Measurements from ENCODE around the gene INSM1.

The INSM1 gene

DNA sequence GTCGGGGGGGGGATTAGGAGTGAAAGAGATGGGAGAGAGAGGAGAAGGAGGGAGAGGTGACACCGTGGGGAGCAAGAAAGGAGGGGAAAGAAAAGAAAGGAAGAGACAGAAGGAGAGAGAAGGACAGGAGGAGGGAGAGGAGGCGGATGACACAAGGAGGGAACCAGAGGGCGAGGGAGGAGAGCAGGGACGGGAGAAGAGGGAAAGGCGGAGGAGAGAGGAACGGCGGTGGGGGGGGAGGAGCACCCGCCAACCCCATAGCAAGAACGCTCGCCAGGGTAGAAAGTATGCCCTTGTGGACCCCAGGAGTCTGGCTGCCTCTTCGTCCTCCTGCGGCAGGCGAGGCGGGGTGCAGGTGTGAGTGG, 4.5 kb upstream of the INSM1 start:
- DNase-seq, result no peak

DNA sequence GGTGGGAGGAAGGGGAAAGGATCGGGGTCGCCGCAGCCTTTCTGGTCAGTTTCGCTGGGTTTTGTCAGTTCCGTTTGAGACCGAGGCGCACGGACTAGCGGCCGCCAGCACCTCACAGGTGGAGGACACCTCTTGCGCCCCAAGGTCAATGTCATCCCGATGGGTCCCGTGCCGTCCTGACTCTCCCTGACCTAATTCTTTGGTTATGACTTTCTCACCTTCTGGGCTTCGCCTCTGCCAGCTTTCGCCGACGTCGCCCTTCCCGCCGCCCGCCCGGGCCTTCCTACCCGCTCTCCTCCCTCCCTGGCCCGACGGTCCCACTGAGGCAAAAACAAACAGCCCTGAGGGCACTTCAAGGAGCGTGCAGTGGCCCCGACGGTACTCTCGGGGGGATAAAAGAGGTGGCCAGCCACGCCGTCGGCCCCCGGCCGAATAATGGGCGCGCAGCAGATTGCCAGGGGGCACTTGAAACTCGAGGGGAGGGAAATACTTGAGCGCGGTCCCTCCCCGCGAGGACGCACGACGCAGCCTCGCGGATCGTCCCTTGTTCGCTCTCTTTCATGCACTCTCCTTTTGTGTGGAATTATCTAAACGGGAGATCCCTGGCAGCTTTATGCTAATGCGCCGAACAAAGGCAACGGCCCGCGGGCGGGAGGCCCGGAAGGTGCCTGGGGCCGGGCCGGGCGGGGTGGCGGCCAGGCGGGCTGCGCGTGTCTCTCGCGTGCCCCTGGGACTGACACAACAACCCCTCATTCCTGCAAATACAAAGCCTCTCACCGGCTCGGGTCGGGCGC, 3.9 kb upstream of the INSM1 start:
- DNase-seq, result no peak

DNA sequence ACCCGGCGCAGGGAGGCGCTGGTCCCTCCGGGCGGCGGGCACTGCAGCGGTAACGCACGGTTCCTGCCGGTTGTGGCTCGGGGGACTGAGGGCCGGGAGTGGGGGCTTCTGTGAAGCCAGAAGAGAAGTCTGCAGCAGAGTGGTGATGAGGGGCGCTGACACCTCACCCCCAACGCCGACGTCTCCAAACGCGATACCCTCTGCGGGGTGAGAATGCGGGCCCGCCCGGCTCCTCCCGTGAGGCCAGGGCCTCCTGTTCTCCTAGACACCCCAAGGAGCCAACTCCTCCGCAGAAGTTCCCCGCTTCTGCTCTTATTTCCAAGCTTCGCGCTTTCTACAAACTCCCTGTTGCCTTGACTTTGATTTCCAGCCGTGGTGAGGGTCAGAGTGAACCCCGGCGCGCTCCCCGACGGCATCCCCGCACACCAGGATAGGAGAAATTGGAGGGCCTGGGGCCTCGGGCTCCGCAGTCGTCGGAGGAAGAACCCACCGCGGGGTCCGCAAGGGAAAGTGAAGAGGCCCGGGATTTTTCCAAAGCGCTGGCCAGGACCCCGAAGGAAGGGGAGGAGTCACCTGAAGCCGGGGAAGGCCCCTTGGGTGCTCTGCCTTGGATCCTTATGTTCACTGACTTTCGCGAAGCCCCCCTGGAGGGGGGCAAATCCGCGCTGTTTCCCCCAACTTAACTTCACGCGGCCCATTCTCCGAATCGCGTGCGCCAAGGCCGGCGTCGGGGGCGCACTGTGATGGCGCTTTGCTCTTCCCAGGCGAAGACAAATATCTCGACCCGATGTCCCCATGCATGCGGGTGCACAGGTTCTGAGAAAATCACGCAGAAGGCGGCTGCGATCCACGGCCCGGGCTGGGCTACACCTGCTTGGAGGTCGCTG, 3.1 kb upstream of the INSM1 start:
- DNase-seq, result no peak

DNA sequence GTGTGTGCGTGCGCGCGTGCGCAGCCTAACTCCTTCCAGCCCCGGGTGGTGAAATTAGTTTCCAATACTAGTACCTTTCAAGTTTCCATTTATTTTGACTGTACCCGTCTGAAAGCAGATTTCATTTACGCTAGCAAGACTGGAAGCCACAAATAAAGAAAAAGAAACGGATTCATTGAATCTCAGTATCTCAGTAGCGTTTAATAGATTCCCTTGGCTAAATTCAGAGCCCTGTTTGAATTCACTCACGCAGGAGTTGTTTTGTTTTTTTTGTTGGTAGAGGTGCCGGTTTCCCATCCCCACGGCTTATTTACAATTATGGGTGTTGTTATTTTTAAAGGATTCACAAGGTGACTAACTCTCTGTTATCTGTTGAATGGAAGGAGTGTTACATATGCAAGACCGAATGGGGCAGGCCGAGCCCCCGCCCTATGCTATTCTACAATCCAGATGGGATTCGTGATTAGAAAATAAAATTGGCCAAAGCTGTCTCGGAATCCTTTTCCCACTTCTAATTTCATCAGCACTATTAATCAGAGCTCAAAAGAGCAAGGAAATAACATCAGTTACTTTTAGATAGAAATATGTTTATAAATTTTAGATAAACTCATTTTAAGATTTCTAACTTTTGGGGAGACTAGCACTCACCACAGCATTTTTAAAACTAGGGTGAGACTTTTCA, 2.3 kb upstream of the INSM1 start:
- DNase-seq, result no peak

DNA sequence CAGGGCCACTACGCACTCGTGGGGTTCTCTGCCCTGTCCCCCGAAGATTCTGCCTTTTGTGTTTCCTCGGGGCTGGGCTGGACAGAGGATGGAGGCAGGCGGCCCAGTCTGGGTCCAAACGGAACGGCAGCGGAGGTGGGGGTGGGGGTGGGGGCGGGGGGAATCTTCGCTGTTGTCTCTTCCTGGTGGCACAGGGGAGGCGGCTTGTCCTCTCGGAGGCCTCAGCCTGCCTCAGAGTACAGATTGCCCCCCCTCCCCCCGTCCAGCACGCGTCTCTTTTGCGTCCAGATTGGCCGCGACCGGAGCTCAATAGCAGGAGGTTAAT, 1.4 kb upstream of the INSM1 start:
- DNase-seq, result no peak

DNA sequence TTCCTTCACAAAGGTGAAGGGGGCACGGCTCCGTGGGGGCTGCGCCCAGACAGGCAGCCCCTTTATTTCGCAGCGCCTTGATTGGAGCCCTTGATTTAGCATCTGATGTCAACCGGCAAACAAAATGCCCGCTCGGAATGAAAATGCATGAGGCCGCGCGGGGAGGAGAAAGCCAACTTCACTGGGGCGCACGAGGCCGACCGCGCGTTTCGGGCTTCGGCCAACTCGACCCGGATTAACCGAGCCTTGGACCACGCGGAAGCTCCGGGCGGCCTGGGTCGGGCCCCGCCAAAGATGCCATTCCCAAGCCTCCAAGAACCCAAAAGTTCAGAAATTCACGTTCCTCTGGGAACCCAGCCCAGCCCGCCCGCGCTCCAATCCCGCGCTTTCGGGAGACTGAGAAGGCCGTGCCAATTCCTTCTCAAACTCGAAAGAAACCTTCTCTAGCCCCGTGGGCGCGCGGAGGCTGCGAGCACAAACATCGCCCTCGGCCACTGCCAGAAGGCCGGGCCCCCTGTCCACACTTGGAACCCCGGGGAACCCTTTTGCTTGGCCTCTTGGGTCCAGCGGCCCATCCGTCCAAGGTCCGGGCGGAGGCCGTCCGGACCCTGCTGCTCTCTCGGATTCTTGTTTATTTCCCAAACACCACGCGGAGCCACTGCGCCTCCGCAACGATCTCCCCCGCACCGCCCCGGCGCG, 879 bp upstream of the INSM1 start:
- DNase-seq, result no peak

DNA sequence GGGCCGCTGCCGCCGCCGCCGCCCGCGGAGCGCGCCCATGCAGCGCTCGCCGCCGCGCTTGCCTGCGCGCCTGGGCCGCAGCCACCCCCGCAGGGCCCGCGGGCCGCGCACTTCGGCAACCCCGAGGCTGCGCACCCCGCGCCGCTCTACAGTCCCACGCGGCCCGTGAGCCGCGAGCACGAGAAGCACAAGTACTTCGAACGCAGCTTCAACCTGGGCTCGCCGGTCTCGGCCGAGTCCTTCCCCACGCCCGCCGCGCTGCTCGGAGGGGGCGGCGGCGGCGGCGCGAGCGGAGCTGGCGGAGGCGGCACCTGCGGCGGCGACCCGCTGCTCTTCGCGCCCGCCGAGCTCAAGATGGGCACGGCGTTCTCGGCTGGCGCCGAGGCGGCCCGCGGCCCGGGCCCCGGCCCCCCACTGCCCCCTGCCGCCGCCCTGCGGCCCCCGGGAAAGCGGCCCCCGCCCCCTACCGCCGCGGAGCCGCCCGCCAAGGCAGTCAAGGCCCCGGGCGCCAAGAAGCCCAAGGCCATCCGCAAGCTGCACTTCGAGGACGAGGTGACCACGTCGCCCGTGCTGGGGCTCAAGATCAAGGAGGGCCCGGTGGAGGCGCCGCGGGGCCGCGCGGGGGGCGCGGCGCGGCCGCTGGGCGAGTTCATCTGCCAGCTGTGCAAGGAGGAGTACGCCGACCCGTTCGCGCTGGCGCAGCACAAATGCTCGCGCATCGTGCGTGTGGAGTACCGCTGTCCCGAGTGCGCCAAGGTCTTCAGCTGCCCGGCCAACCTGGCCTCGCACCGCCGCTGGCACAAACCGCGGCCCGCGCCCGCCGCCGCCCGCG, 730 bp downstream of the INSM1 start:
- no peak for DNase-seq

DNA sequence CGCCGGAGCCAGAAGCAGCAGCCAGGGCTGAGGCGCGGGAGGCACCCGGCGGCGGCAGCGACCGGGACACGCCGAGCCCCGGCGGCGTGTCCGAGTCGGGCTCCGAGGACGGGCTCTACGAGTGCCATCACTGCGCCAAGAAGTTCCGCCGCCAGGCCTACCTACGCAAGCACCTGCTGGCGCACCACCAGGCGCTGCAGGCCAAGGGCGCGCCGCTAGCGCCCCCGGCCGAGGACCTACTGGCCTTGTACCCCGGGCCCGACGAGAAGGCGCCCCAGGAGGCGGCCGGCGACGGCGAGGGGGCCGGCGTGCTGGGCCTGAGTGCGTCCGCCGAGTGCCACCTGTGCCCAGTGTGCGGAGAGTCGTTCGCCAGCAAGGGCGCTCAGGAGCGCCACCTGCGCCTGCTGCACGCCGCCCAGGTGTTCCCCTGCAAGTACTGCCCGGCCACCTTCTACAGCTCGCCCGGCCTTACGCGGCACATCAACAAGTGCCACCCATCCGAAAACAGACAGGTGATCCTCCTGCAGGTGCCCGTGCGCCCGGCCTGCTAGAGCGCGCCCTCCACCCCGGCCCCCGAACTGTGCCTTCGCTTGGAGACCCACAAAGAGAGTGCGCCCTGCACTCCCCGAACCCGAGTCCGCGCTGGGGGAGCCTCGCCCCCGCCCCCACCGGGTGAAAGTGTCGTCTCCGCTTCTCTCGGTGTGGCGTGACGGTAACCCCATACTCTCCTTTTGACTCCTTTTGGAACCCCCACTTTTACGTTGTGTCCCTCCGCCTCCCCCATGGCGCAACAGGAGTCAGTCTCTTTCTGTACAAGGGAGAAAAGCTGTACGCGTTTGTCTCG, 1.6 kb downstream of the INSM1 start:
- DNase-seq, result no peak

- no peak for DNase-seq
These were observed 2.2 kb downstream of the INSM1 start for GRCh38 chr20:20370094-20370575.

- no peak for DNase-seq
These were observed 3.2 kb downstream of the INSM1 start for GRCh38 chr20:20371083-20371482.

GRCh38 chr20:20371681-20372080, 3.8 kb downstream of the INSM1 start:
- no peak for DNase-seq

- peak; percentile 51 for DNase-seq
These were observed 5.2 kb downstream of the INSM1 start for GRCh38 chr20:20373091-20373571.

DNA sequence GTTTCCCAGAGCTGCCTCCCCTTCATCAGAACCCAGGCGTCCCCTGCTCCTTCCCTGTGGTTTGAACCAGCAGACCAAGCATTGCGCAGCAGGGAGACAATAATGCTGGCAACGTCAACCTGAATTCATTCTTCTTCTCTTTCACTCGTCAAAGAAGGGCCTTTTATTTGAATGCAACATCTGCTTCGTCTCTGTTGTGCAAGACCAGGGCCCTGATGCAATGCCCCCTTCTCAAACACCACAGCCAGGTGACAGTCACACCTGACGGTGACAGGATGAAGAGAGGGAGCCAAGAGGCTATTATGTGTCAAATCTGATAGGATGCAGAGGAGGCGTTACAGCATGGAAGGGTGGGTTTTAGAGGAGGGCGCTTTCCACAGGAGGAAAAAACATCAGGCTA, 8.0 kb downstream of the INSM1 start:
- DNase-seq, result no peak

DNA sequence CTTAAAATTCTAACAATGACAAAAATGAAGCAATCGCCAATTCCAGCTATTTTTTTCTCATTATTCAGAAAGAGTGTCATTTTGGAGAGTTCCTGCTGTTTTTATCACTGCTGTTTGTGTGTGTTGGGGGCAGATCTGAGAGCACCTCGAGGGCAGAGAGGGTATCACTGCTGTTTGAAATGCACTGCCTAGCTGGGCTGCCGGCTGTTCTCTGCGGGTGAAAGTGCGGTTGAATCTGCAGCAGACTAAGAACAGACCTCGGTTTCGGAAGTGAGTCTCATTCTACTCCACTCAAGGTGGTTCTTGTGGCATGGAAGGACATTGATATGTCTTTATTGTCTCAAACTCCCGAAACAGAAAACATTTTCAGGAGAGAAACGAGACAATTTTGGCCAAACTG, 18.3 kb downstream of the INSM1 start:
- no peak for DNase-seq

GRCh38 chr20:20390393-20390792, 22.5 kb downstream of the INSM1 start:
- no peak for DNase-seq

- DNase-seq, result no peak
These were observed 23.2 kb downstream of the INSM1 start for GRCh38 chr20:20391115-20391514.

DNA sequence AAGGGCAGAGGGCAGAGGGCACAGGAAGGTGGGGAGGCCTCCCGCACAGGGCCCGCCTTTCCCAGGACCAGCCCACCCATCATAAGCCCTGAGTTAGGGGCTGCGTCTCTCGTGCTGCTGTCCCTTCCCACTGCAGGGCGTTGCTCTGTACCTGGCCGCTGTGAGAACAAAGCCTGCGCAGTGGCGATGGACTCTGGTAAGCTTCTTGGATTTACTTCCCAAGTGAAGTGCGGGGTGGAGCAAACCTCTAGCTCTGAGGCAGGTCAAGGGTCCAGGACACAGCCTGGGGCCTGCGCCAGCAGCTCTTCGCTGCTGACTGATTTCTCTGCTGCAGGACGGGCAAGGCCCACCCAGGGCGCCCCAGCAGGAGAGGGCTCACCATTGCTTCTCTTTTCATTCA, 23.9 kb downstream of the INSM1 start:
- DNase-seq, result no peak

GRCh38 chr20:20393207-20394120, 25.6 kb downstream of the INSM1 start:
- DNase-seq, result peak; percentile 41

- DNase-seq, result no peak
These were observed 27.2 kb downstream of the INSM1 start for GRCh38 chr20:20395087-20395486.
